ENCODE measurements around the gene CMIP.

CMIP gene

GRCh38 chr16:81703177-81704155 is 258.9 kb downstream of the CMIP start:
- TF ChIP-seq TCF12 (IDR thresholded peaks at IDR 0.05; ENCODE audit: low read depth) (no peak), EP300 (IDR thresholded peaks at IDR 0.05; ENCODE audit: borderline replicate concordance) (no peak), NFIC (IDR thresholded peaks at IDR 0.05) (no peak), ZBTB7A (IDR thresholded peaks at IDR 0.05; ENCODE audit: low read depth) (no peak), TAF1 (IDR thresholded peaks at IDR 0.05; ENCODE audit: low read depth) (no peak), CEBPB (IDR thresholded peaks at IDR 0.05) (no peak), EGR1 (IDR thresholded peaks at IDR 0.05) (no peak), TEAD4 (IDR thresholded peaks at IDR 0.05) (no peak), YY1 (IDR thresholded peaks at IDR 0.05; ENCODE audit: low read depth) (no peak), USF1 (IDR thresholded peaks at IDR 0.05) (no peak), REST (IDR thresholded peaks at IDR 0.05; ENCODE audit: low read depth) (no peak), RAD21 (IDR thresholded peaks at IDR 0.05; ENCODE audit: low read depth) (no peak), FOXM1 (IDR thresholded peaks at IDR 0.05; ENCODE audit: borderline replicate concordance, low read depth) (no peak), CREB1 (IDR thresholded peaks at IDR 0.05; ENCODE audit: low read depth) (no peak)
- TF ChIP-seq, protein P1, sequence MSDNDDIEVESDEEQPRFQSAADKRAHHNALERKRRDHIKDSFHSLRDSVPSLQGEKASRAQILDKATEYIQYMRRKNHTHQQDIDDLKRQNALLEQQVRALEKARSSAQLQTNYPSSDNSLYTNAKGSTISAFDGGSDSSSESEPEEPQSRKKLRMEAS (IDR thresholded peaks at IDR 0.05) = no peak

GRCh38 chr16:81705261-81705660 is 260.7 kb downstream of the CMIP start:
- TF ChIP-seq TEAD4 (IDR thresholded peaks at IDR 0.05) (no peak), CEBPB (IDR thresholded peaks at IDR 0.05) (no peak), EGR1 (IDR thresholded peaks at IDR 0.05) (no peak), RAD21 (IDR thresholded peaks at IDR 0.05; ENCODE audit: low read depth) (no peak), REST (IDR thresholded peaks at IDR 0.05; ENCODE audit: low read depth) (no peak), TAF1 (IDR thresholded peaks at IDR 0.05; ENCODE audit: low read depth) (no peak)
- TF ChIP-seq, protein P1 (IDR thresholded peaks at IDR 0.05) = no peak

DNA sequence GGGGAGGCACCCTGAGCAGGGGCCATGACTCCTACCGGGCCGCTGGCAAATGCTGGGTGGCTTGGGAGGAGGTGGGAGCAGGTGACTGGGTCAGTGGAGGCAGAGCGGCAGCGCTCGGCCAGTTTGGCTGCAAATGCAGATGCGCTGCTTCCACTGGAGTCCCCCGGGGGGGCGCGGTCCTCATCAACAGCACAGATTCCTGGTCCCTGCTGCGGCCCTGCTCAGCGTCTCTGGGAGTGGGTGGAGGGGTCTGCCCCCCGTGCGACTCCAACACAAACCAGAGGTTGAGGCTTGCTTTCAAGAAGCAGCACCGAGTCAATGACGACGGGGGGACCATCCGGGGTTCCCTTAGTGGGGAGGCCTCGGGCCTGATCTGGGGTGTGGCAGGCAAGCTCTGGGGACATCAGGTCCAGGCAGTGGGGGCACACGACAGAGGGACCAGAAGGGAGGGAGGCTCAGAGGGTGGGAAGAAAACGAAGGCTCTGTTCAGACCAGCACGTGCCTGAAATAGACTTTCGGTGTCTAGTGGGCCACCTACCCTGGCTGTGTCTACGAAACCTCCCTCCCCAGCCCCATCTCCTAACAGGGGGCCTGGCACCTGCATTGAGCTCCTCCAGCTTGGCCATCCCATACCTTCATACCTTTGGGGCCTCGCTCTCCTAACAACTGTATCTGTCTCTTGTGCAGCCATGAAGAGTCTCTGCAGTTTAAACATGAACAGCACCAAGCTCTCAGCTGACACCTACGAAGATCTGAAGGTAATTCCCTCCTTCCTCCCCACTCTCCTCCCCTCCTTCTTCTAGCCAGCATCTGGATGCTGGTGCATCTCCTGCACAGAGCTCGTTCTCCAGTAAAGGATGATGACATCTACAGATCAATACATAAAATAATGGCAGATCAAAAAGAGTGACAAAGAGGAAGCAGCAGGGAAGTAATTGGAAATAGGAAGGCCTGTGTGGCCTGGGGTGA is 262.0 kb downstream of the CMIP start:
- TF ChIP-seq REST (IDR thresholded peaks at IDR 0.05; ENCODE audit: low read depth) (no peak), YY1 (IDR thresholded peaks at IDR 0.05; ENCODE audit: low read depth) (no peak), TAF1 (IDR thresholded peaks at IDR 0.05; ENCODE audit: low read depth) (no peak)
